Upper lobe of left lung (tissue), 4 donors: ENCODE measurements around the gene ELF1.

ENCODE experiments used
- CTCF ChIP-seq, 6 experiments: fragments of 450-650 bp in 4 of 6; fragments of 200-600 bp in 2 of 6; sonication (generic) in 2 of 6; IDR thresholded peaks; one replicate each; pipeline ENCODE4 v1.5.1; 2016 to 2019; ENCODE audit warnings: antibody characterized with exemption in 6 of 6
- EP300 ChIP-seq, 4 donors: sonication (generic); formaldehyde crosslinking; IDR thresholded peaks; one replicate each; pipeline ENCODE4 v1.5.1; 2017; ENCODE audit warnings: antibody characterized with exemption in 4 of 4, control low read depth in 2 of 4

GRCh38 chr13:41004875-41005693 is 14.0 kb downstream of the ELF1 start:
- no peak for TF ChIP-seq CTCF (IDR thresholded peaks at IDR 0.05)
- TF ChIP-seq EP300 (IDR thresholded peaks at IDR 0.05) = no peak
